Naive thymus-derived CD4-positive, alpha-beta T cell (primary cell): ENCODE results near the gene NOL9. TPM values are rescaled to one million over a fixed set of nuclear protein-coding genes. Genes with fewer than 3 reads are reported as not detected.

Experiments used
- ATAC-seq: fragments of 150-1000 bp; cut with Tn5 transposase; 2 replicates; pipeline ENCODE4 v1.10.0; 2021; ENCODE audit warnings: mild to moderate bottlenecking, moderate library complexity
- CTCF ChIA-PET: fragments of 350-600 bp; sonication (Branson Sonifier 250); formaldehyde crosslinking; loops from one replicate; lab custom pipeline; 2021; ENCODE audit warnings: antibody characterized with exemption; lab: Charles Lee
- POLR2A ChIA-PET: fragments of 350-600 bp; sonication (Branson Sonifier 250); formaldehyde crosslinking; loops from one replicate; lab custom pipeline; 2021; ENCODE audit warnings: antibody characterized with exemption, inconsistent platforms; lab: Charles Lee
- DNase-seq, 9 donors: peaks; one replicate each; pipeline versions ENCODE4 v3.0.0 to v3.0.0-alpha.2; 2020 to 2022; ENCODE audit warnings: mixed read lengths in 1 of 9
- H3K27ac ChIP-seq: one replicate; pipeline ENCODE4 v1.7.0; 2013; ENCODE audit warnings: mild to moderate bottlenecking, low read depth, low read length, moderate library complexity
- H3K27me3 ChIP-seq, 2 donors: one replicate each; pipeline ENCODE4 v1.7.0; 2013; ENCODE audit warnings: low read length in 2 of 2, mild to moderate bottlenecking in 2 of 2, moderate library complexity in 2 of 2; ENCODE audit not compliant: control insufficient read depth in 2 of 2, insufficient read depth in 2 of 2
- H3K36me3 ChIP-seq, 3 experiments: 1 replicate in 2 of 3; 2 replicates in 1 of 3; pipeline ENCODE4 v1.7.0; 2013; ENCODE audit warnings: low read length in 3 of 3, mild to moderate bottlenecking in 3 of 3, moderate library complexity in 1 of 3; ENCODE audit not compliant: insufficient read depth in 3 of 3, control insufficient read depth in 2 of 3
- H3K4me1 ChIP-seq, 2 donors: one replicate each; pipeline ENCODE4 v1.7.0; 2013; ENCODE audit warnings: low read length in 2 of 2, mild to moderate bottlenecking in 2 of 2, moderate library complexity in 1 of 2; ENCODE audit not compliant: control insufficient read depth in 2 of 2, insufficient read depth in 2 of 2
- H3K4me3 ChIP-seq: 2 replicates; pipeline ENCODE4 v1.7.0; 2013; ENCODE audit warnings: mild to moderate bottlenecking, low read length
- H3K9me3 ChIP-seq, 3 experiments: 1 replicate in 2 of 3; 2 replicates in 1 of 3; pipeline ENCODE4 v1.7.0; 2013; ENCODE audit warnings: low read length in 3 of 3; ENCODE audit not compliant: control insufficient read depth in 2 of 3
- H3K27ac Mint-ChIP-seq, 9 donors: one replicate each; pipeline ENCODE4 v1.8.0; 2020 to 2022; ENCODE audit warnings: mixed read lengths in 9 of 9, mild to moderate bottlenecking in 8 of 9, moderate library complexity in 5 of 9, inconsistent platforms in 2 of 9
- H3K27me3 Mint-ChIP-seq, 5 donors: one replicate each; pipeline ENCODE4 v1.8.0; 2021 to 2022; ENCODE audit warnings: mixed read lengths in 5 of 5, mild to moderate bottlenecking in 1 of 5
- H3K36me3 Mint-ChIP-seq, 5 donors: one replicate each; pipeline ENCODE4 v1.8.0; 2020 to 2022; ENCODE audit warnings: mixed read lengths in 5 of 5, mild to moderate bottlenecking in 3 of 5, inconsistent platforms in 1 of 5
- H3K4me1 Mint-ChIP-seq, 7 donors: one replicate each; pipeline ENCODE4 v1.8.0; 2020 to 2022; ENCODE audit warnings: mixed read lengths in 7 of 7, mild to moderate bottlenecking in 3 of 7, inconsistent platforms in 1 of 7
- H3K4me3 Mint-ChIP-seq, 10 donors: one replicate each; pipeline ENCODE4 v1.8.0; 2020 to 2022; ENCODE audit warnings: mild to moderate bottlenecking in 10 of 10, mixed read lengths in 10 of 10, moderate library complexity in 6 of 10, inconsistent platforms in 2 of 10
- H3K9me3 Mint-ChIP-seq, 11 donors: one replicate each; pipeline ENCODE4 v1.8.0; 2020 to 2022; ENCODE audit warnings: mixed read lengths in 11 of 11, mild to moderate bottlenecking in 4 of 11, inconsistent platforms in 1 of 11, moderate library complexity in 1 of 11
- intact Hi-C, 2 donors: fragments of 100-400 bp; cut with micrococcal nuclease; formaldehyde crosslinking; loops; one replicate each; pipeline ENCODE4 v1.15.1; 2023
- polyA plus RNA-seq, 2 donors: library from polyadenylated mRNA; unstranded; fragments of 300-500 nt; fragmentation: Illumina TruSeq; gene quantifications; one replicate each; pipeline ENCODE4 v1.2.3, GENCODE V29; 2021
- total RNA-seq, 6 experiments: library from RNA in 5 of 6; stranded (reverse) in 5 of 6; gene quantifications; 1 replicate in 5 of 6; 2 replicates in 1 of 6; pipeline ENCODE4 v1.2.3 and lab custom pipeline; 2021 to 2026

NOL9 gene
- total and polyA plus RNA-seq, 7 experiments from 2014 or later: 13.4 to 80.6 (median 57.4) TPM

DNA sequence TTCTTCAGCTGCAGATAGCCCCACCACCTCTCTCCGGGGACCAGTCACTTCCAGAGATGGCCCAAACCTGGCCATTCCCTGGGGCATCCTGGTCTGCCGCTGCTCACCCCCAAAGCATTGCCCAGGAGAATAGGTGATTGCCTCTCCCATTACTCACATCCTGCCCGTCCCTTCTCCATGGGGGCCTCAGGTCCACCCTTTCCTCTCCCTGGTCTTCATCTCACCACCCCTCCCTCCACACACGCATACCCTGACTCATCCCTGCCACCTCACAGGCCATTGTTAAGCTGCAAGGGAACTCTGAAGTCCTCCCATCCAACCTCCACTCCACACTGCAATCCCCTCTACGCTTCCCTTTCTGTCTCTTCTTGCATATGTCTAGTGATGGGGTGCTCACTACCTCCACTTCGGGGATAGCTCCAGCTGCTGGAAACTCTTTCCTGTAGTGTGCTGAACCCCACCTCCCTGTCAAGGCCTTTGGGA is 62.8 kb downstream of the NOL9 start, which contains the start of gene PLEKHG5:
Gene PLEKHG5, minus strand, starts transcription at position 188 of the 483 bp plus-strand sequence. CDS start 14,096 bp downstream, outside the sequence.
- Mint-ChIP-seq H3K4me3 (peak within 1 kb of the TSS; percentile 63 to 87 (median 78)), H3K27me3 (peaks cover under 1 to 24% (median 3%) of the 10 kb centered on the region in 5 donors), H3K9me3 (no peaks in the 10 kb centered on the region), H3K36me3 (peaks cover 0 to 2% (median 0%) of the 10 kb centered on the region in 5 donors), H3K4me1 (peaks cover 20 to 46% (median 36%) of the 10 kb centered on the region in 7 donors), H3K27ac (peak within 1 kb of the TSS; percentile 44 to 97 (median 73))
- Histone ChIP-seq H3K27ac (peak within 1 kb of the TSS; percentile 71), H3K9me3 (no peaks in the 10 kb centered on the region), H3K4me3 (peak within 1 kb of the TSS; percentile 80), H3K27me3 (no peaks in the 10 kb centered on the region), H3K4me1 (peaks cover 10 to 22% of the 10 kb centered on the region in 2 donors), H3K36me3 (peaks cover 0 to 4% (median 0%) of the 10 kb centered on the region in 3 experiments)
- DNase-seq: no peak
- no peak for ATAC-seq
- ChIA-PET CTCF (interaction anchor here (0.8 to 4.1 kb wide), 6 partner anchors 18 to 109 kb away, joined by 3 to 32 read pairs (median 6); partner anchors contain the start of genes NOL9 and TAS1R1), POLR2A (interaction anchor here (0.7 to 2.5 kb wide), 11 partner anchors 16 to 109 kb away, joined by 3 to 22 read pairs (median 5); partner anchors contain the start of genes NOL9 and TNFRSF25)
- intact Hi-C loops: loop anchor here in 1 of 2 donors (2.0 kb wide), 2 partner anchors 69 to 293 kb away; partner anchors contain the start of gene CAMTA1

DNA sequence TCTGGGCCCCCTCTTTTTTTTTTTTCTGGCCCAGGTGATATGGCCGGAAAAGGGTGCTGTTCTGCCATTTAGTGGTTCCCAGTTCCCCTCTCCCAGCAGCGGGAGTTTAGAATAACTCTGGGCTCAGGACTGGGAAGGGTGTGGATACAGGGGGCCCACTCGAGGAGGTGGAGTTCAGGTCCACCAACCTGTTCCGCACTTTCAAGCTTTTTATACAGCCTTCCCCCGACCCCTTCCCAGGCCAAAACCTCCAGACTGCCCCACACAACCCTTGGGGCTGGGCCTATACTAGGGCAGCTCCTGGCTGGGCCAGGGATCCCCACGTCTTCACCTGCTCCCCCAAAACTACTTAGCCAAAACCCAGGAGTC is 63.2 kb downstream of the NOL9 start:
- Mint-ChIP-seq H3K4me1 (peaks cover 24 to 46% (median 37%) of the 10 kb centered on the region in 7 donors), H3K27me3 (peaks cover 5 to 24% (median 7%) of the 10 kb centered on the region in 5 donors), H3K4me3 (peak overlapping the region; percentile 63 to 87 (median 78)), H3K27ac (peak overlapping the region; percentile 18 to 97 (median 73)), H3K9me3 (no peaks in the 10 kb centered on the region), H3K36me3 (peaks cover 0 to 2% (median 0%) of the 10 kb centered on the region in 5 donors)
- ChIA-PET CTCF (interaction anchor here (0.8 to 4.1 kb wide), 9 partner anchors 18 to 156 kb away, joined by 3 to 32 read pairs (median 4); partner anchors contain the start of genes NOL9 and TAS1R1), POLR2A (interaction anchor here (0.6 to 2.5 kb wide), 14 partner anchors 8 to 125 kb away, joined by 3 to 22 read pairs (median 5); partner anchors contain the start of genes NOL9 and TNFRSF25)
- intact Hi-C loops: loop anchor here in 1 of 2 donors (2.0 kb wide), 2 partner anchors 68 to 294 kb away; partner anchors contain the start of gene CAMTA1
- Histone ChIP-seq H3K4me3 (peak overlapping the region; percentile 80), H3K9me3 (no peaks in the 10 kb centered on the region), H3K27ac (peak overlapping the region; percentile 71), H3K4me1 (peaks cover 13 to 22% of the 10 kb centered on the region in 2 donors), H3K36me3 (peaks cover 0 to 4% (median 0%) of the 10 kb centered on the region in 3 experiments), H3K27me3 (peaks cover 0 to 3% of the 10 kb centered on the region in 2 donors)
- ATAC-seq (no peak), DNase-seq (no peak)

DNA sequence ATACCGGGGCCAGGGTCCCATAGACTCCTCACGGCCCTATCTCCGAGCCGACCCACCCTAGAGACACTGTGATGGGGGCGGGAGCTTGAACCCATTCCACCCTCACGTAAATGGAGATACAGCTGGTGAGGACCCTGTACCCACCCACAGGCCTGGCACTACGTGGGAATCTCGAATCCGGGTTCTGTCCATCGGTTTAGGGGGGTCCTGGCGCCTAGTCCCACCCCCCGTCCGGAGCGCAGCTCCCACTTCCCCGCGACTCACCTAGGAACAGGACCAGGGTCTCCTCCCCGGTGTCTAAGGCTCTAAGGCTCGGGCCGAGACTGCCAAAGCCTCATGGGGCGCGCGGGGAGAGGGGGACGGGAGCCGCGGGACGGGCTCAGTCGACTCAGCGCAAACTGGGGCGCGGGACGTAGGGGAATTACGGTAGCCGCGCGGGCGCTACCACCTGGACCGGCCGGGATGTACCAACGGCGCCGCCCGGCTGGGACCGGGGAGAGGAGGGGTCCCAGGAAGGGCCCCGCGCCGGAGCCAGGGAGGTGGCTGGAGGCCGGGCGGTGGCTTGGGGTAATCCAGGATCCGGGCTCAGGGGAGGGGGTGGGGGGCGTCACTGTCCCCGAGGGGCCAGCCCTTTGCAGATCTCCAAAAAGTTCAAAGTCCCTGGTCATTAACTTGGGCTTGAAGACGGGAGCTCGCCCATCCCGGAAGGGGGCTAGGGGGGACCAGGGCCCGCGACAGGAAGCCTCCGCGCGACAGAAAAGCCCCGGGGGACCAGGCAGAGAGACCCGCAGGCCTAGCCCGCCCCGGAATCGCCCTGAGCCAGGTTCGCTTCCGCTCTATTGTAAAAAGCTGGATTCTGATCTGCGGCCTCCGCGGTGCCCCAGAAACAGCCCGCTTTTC is 63.9 kb downstream of the NOL9 start:
- DNase-seq: peak in 7 of 9 donors; percentile 31 to 67 (median 41)
- H3K4me1 Mint-ChIP-seq: peaks cover 20 to 40% (median 33%) of the 10 kb centered on the region in 7 donors
- Histone ChIP-seq H3K27me3 (peaks cover 0 to 6% of the 10 kb centered on the region in 2 donors), H3K36me3 (peaks cover 0 to 4% (median 0%) of the 10 kb centered on the region in 3 experiments), H3K4me3 (peak overlapping the region; percentile 80), H3K9me3 (no peaks in the 10 kb centered on the region), H3K27ac (peak overlapping the region; percentile 71), H3K4me1 (peaks cover 13 to 19% of the 10 kb centered on the region in 2 donors)
- H3K9me3 Mint-ChIP-seq: no peaks in the 10 kb centered on the region
- intact Hi-C loops: loop anchor here (1.0 to 2.0 kb wide), 6 partner anchors 45 to 294 kb away; partner anchors contain the start of genes CAMTA1 (in 1 of the 2) and NOL9 (in 1 of the 2)
- ChIA-PET POLR2A (interaction anchor here (0.5 to 2.5 kb wide), 20 partner anchors 9 to 162 kb away, joined by 3 to 22 read pairs (median 5); partner anchors contain the start of genes NOL9 and TNFRSF25), CTCF (interaction anchor here (0.8 to 4.1 kb wide), 11 partner anchors 17 to 156 kb away, joined by 3 to 32 read pairs (median 4); partner anchors contain the start of genes NOL9 and TAS1R1)
- H3K36me3 Mint-ChIP-seq: peaks cover 0 to 2% (median 0%) of the 10 kb centered on the region in 5 donors
- H3K4me3 Mint-ChIP-seq: peak overlapping the region; percentile 63 to 87 (median 81)
- peaks cover 6 to 24% (median 9%) of the 10 kb centered on the region in 5 donors for H3K27me3 Mint-ChIP-seq
- ATAC-seq: peak; percentile 39
- H3K27ac Mint-ChIP-seq: peak overlapping the region in 8 of 9 donors; percentile 18 to 80 (median 69)

GRCh38 chr1:6489799-6490180 is 64.5 kb downstream of the NOL9 start:
- POLR2A ChIA-PET: interaction anchor here (0.5 to 2.5 kb wide), 9 partner anchors 22 to 163 kb away, joined by 3 to 22 read pairs (median 5); partner anchors contain the start of gene NOL9
- CTCF ChIA-PET: interaction anchor here (1.0 to 4.1 kb wide), 7 partner anchors 13 to 137 kb away, joined by 3 to 32 read pairs (median 4); partner anchors contain the start of genes NOL9 and TAS1R1
- no peaks in the 10 kb centered on the region for H3K9me3 ChIP-seq
- H3K36me3 Mint-ChIP-seq: peaks cover 0 to 2% (median 0%) of the 10 kb centered on the region in 5 donors
- H3K4me1 Mint-ChIP-seq: peaks cover 20 to 37% (median 31%) of the 10 kb centered on the region in 7 donors
- peaks cover 0 to 6% of the 10 kb centered on the region in 2 donors for H3K27me3 ChIP-seq
- peak overlapping the region; percentile 63 to 87 (median 81) for H3K4me3 Mint-ChIP-seq
- H3K27ac ChIP-seq: peak overlapping the region; percentile 71
- intact Hi-C loops: loop anchor here (1.0 to 5.0 kb wide), 9 partner anchors 42 to 728 kb away; partner anchors contain the start of genes CAMTA1 (in 1 of the 2) and NOL9 (in 1 of the 2)
- DNase-seq: peak; percentile 66 to 87 (median 77)
- H3K4me3 ChIP-seq: peak overlapping the region; percentile 80
- H3K9me3 Mint-ChIP-seq: no peaks in the 10 kb centered on the region
- H3K4me1 ChIP-seq: peaks cover 13 to 18% of the 10 kb centered on the region in 2 donors
- H3K27me3 Mint-ChIP-seq: peaks cover 6 to 24% (median 9%) of the 10 kb centered on the region in 5 donors
- peak overlapping the region in 1 of 9 donors; percentile 79 for H3K27ac Mint-ChIP-seq
- H3K36me3 ChIP-seq: peaks cover 0 to 4% (median 0%) of the 10 kb centered on the region in 3 experiments
- ATAC-seq: peak; percentile 77

DNA sequence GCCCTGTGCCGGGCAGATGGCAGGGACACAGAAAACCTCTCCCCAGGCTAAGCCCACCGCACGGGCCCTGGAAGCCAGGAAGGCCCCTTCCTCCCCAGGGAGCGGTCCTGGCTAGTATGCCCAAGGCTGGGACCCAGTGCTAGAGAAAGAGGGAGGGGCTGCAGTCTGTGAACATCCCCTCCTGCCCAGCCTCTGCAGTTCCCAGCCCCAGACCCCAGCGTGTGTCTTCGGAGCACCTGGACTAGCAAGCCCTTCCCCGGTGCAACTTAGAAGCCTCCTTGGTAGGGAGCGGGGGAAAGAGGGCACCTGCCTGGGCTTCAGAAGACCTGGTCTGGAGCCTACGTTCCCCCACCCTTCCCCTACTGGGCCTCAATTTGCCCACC is 64.9 kb downstream of the NOL9 start:
- intact Hi-C loops: loop anchor here in 1 of 2 donors (5.0 kb wide), 3 partner anchors 42 to 728 kb away; no protein-coding TSS in a partner anchor
- Mint-ChIP-seq H3K27ac (no peak overlapping the region), H3K27me3 (peaks cover 6 to 27% (median 9%) of the 10 kb centered on the region in 5 donors), H3K36me3 (peaks cover 0 to 2% (median 0%) of the 10 kb centered on the region in 5 donors), H3K4me1 (peaks cover 19 to 35% (median 30%) of the 10 kb centered on the region in 7 donors), H3K9me3 (no peaks in the 10 kb centered on the region), H3K4me3 (peak overlapping the region in 4 of 10 donors; percentile 9 to 87 (median 62))
- Histone ChIP-seq H3K4me1 (peaks cover 13 to 18% of the 10 kb centered on the region in 2 donors), H3K27ac (no peak overlapping the region), H3K27me3 (peaks cover 0 to 6% of the 10 kb centered on the region in 2 donors), H3K4me3 (no peak overlapping the region), H3K36me3 (peaks cover 0 to 4% (median 0%) of the 10 kb centered on the region in 3 experiments), H3K9me3 (no peaks in the 10 kb centered on the region)
- ATAC-seq (no peak), DNase-seq (no peak)
- ChIA-PET CTCF (interaction anchor here (0.6 to 4.1 kb wide), 10 partner anchors 13 to 157 kb away, joined by 3 to 32 read pairs (median 4); partner anchors contain the start of genes NOL9 and TAS1R1), POLR2A (interaction anchor here (1.1 to 2.5 kb wide), 3 partner anchors 10 to 65 kb away, joined by 5 to 22 read pairs (median 7); partner anchors contain the start of gene NOL9)
